ENCODE data around the gene SEZ6.
A peak's percentile ranks its signal among the peaks of the same experiment; 100 is the strongest.

SEZ6 gene

DNA sequence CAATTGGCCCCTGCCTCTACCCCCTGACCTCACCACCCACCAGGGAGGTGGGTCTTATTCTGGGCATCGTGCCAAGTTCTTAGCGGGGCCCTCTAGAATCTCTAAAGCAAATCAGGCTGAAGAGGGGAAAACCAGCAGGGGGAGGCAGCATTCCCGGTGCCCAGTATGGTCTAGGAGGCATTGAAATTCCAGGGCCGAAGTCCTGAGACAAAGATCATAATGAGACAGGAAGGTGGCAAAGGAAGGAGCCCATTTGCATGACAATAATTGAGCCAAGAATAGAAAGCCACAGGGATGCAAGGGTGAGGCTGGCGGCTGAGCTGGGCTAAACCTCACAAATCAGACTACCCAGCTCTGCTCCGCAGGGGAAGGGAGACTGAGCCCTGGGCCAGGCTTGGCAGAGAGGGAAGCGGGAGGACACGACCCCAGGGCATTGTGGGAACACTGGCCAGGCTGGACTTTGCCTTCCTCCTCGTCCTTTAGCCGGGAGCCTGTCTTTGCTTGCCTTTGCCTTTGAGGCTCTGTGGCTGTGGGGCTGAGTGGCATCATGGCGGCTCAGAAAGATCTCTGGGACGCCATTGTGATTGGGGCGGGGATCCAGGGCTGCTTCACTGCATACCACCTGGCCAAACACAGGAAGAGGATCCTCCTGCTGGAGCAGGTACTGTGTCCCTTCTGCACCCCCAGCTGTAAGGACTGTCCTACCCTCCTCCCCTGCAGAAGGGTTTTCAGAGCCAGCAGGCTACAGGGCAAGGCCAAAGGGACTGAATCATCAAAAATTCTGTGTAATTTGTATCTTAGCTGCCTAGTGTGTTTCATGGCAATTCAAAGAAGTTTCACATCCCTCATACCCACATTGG lies 37.1 kb upstream of the SEZ6 start, which contains the start of gene PIPOX (continued):
- TF ChIP-seq ZNF677 (tag by site-specific recombination; IDR thresholded peaks at IDR 0.05) (peak; percentile 64), ZNF830 (tag by site-specific recombination; IDR thresholded peaks at IDR 0.05; ENCODE audit: low read depth) (peak; percentile 57; the same call in 1 of the 2 replicates), ZIC2 (tag by site-specific recombination; IDR thresholded peaks at IDR 0.05) (peak; percentile 98), ZNF596 (tag by site-specific recombination; IDR thresholded peaks at IDR 0.05) (0 out of 2 replicates have a peak, but pooled peaks have one; percentile 16), ZNF600 (tag by site-specific recombination; IDR thresholded peaks at IDR 0.05) (no peak), ZNF10 (tag by site-specific recombination; IDR thresholded peaks at IDR 0.05) (no peak), ZNF530 (tag by site-specific recombination; IDR thresholded peaks at IDR 0.05; ENCODE audit: low read depth) (no peak), ZSCAN4 (tag by site-specific recombination; IDR thresholded peaks at IDR 0.05) (no peak)

DNA sequence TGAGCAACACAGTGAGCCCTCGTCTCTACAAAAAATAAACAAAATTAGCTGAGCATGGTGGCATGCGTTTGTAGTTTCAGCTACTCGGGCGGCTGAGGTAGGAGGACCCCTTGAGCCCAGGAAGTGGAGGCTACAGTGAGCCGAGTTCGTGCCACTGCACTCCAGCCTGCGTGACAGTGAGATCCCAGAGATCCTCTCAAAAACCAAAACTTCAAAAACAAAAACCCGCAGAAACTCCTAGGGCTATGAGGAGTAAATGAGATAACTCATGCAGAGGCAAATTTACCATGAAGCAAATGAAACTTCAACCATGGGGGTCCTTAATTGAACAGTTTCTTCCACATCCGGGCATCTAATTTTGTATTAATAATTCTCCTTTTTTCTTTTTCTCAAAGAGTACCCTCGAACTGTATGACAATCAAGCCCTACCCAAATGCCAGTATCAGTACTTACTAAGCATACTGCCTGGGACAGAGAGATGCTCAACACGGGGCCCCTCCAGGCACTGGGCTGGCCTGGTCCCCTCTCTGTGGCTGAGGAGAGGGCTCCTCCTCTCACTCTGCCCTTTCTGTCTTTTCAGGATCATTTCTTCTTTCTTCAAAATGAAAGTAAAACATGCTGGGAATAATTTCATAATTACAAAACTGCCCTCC lies 36.3 kb upstream of the SEZ6 start:
- ChIA-PET POLR2A (no interaction called here), CTCF (interaction anchor here (0.6 to 2.9 kb wide), 4 partner anchors 9 to 88 kb away, joined by 3 to 14 read pairs (median 7); no protein-coding TSS in a partner anchor)
- Histone ChIP-seq H3K4me3 (ENCODE audit: low read depth, low read length) (no peak overlapping the region), H3K4me1 (ENCODE audit: control insufficient read depth, insufficient read depth, low read length) (peaks cover 5% of the 10 kb centered on the region), H3K27ac (ENCODE audit: extremely low read depth, low read depth, low read length) (no peak overlapping the region), H3K9me3 (ENCODE audit: control insufficient read depth, insufficient read depth, low read depth, low read length) (no peaks in the 10 kb centered on the region), H3K36me3 (ENCODE audit: control insufficient read depth in 2 of 2, insufficient read depth in 1 of 2, low read length in 2 of 2) (no peaks in the 10 kb centered on the region)
- TF ChIP-seq ZNF514 (tag by site-specific recombination; IDR thresholded peaks at IDR 0.05) (no peak), PRDM1 (tag by site-specific recombination; IDR thresholded peaks at IDR 0.05) (peak; percentile 50; the same call in 1 of the 2 replicates), ZBTB20 (tag by site-specific recombination; IDR thresholded peaks at IDR 0.05) (peak; percentile 99), ZNF335 (tag by site-specific recombination; conservative IDR thresholded peaks at IDR 0.05) (peak; percentile 60; the same call in 1 of the 2 replicates), ZNF24 (tag by site-specific recombination; IDR thresholded peaks at IDR 0.05) (0 out of 2 replicates have a peak, but pooled peaks have one; percentile 91), ZSCAN16 (tag by site-specific recombination; IDR thresholded peaks at IDR 0.05) (no peak)

DNA sequence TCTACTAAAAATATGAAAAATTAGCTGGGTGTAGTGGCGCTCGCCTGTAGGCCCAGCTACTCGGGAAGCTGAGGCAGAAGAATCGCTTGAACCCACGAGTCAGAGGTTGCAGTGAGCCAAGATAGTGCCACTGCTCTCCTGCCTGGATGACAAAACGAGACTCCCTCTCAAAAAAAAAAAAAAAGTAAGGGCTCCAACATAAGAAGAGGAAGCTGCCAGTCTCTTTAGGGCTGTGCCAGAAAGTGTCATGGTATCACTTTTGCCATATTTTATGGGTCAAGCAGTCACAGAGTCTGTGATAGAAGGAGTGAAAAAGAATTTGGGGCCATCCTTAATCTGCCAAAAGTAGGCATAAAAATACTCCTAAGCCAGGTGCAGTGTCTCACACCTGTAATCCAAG lies 35.7 kb upstream of the SEZ6 start:
- H3K27ac ChIP-seq (ENCODE audit: extremely low read depth, low read depth, low read length) = no peak overlapping the region
- CTCF ChIA-PET = interaction anchor here (0.6 to 4.6 kb wide), 3 partner anchors 49 to 88 kb away, joined by 3 to 25 read pairs (median 4); no protein-coding TSS in a partner anchor
- no peaks in the 10 kb centered on the region for H3K36me3 ChIP-seq (ENCODE audit: control insufficient read depth in 2 of 2, insufficient read depth in 1 of 2, low read length in 2 of 2)
- POLR2A ChIA-PET = no interaction called here
- H3K9me3 ChIP-seq (ENCODE audit: control insufficient read depth, insufficient read depth, low read depth, low read length) = no peaks in the 10 kb centered on the region
- no peak overlapping the region for H3K4me3 ChIP-seq (ENCODE audit: low read depth, low read length)
- peaks cover 5% of the 10 kb centered on the region for H3K4me1 ChIP-seq (ENCODE audit: control insufficient read depth, insufficient read depth, low read length)
- TF ChIP-seq ZNF426 (tag by site-specific recombination; IDR thresholded peaks at IDR 0.05) (no peak), ZNF529 (tag by site-specific recombination; IDR thresholded peaks at IDR 0.05; ENCODE audit: insufficient replicate concordance) (no peak), OVOL3 (tag by site-specific recombination; IDR thresholded peaks at IDR 0.05) (no peak), ZNF169 (tag by site-specific recombination; IDR thresholded peaks at IDR 0.05) (no peak), ZNF707 (tag by site-specific recombination; IDR thresholded peaks at IDR 0.05) (no peak), ZNF624 (tag by site-specific recombination; IDR thresholded peaks at IDR 0.05) (no peak), ZBTB20 (tag by site-specific recombination; IDR thresholded peaks at IDR 0.05) (no peak), ZFP41 (tag by site-specific recombination; IDR thresholded peaks at IDR 0.05; ENCODE audit: borderline replicate concordance) (no peak), ZNF184 (tag by site-specific recombination; IDR thresholded peaks at IDR 0.05) (no peak), ZNF24 (tag by site-specific recombination; IDR thresholded peaks at IDR 0.05) (no peak), ZNF18 (tag by site-specific recombination; IDR thresholded peaks at IDR 0.05) (no peak), SALL2 (tag by site-specific recombination; IDR thresholded peaks at IDR 0.05; ENCODE audit: borderline replicate concordance) (no peak), ZNF776 (tag by site-specific recombination; IDR thresholded peaks at IDR 0.05; ENCODE audit: borderline replicate concordance) (no peak), ZNF175 (tag by site-specific recombination; IDR thresholded peaks at IDR 0.05) (no peak)
- TF ChIP-seq, protein P1, sequence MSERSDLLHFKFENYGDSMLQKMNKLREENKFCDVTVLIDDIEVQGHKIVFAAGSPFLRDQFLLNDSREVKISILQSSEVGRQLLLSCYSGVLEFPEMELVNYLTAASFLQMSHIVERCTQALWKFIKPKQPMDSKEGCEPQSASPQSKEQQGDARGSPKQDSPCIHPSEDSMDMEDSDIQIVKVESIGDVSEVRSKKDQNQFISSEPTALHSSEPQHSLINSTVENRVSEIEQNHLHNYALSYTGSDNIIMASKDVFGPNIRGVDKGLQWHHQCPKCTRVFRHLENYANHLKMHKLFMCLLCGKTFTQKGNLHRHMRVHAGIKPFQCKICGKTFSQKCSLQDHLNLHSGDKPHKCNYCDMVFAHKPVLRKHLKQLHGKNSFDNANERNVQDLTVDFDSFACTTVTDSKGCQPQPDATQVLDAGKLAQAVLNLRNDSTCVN (tag by site-specific recombination; optimal IDR thresholded peaks at IDR 0.05) = no peak
